ENCODE measurements around the gene PLGRKT.

Gene PLGRKT

GRCh38 chr9:5393497-5393896 is 44.2 kb downstream of the PLGRKT start:
- H3K4me1 ChIP-seq (ENCODE audit: control insufficient read depth, insufficient read depth, low read length): peaks cover 13% of the 10 kb centered on the region
- no peaks in the 10 kb centered on the region for H3K27me3 ChIP-seq (ENCODE audit: control insufficient read depth, insufficient read depth, low read length)
- H3K4me3 ChIP-seq (ENCODE audit: low read length): no peak overlapping the region
- H3K4me2 ChIP-seq (ENCODE audit: low read length): no peak overlapping the region
- no peaks in the 10 kb centered on the region for H3K9me3 ChIP-seq (replicated peaks; ENCODE audit: low read length)
- H3K36me3 ChIP-seq (ENCODE audit: insufficient read depth, low read length): no peaks in the 10 kb centered on the region
- H3K9ac ChIP-seq (ENCODE audit: low read depth, low read length): no peak overlapping the region

GRCh38 chr9:5392285-5392684 is 45.4 kb downstream of the PLGRKT start:
- H3K4me2 ChIP-seq (ENCODE audit: low read length): no peak overlapping the region
- no peak overlapping the region for H3K9ac ChIP-seq (ENCODE audit: low read depth, low read length)
- H3K4me1 ChIP-seq (ENCODE audit: control insufficient read depth, insufficient read depth, low read length): peaks cover 21% of the 10 kb centered on the region
- no peaks in the 10 kb centered on the region for H3K36me3 ChIP-seq (ENCODE audit: insufficient read depth, low read length)
- no peak overlapping the region for H3K4me3 ChIP-seq (ENCODE audit: low read length)
- no peaks in the 10 kb centered on the region for H3K9me3 ChIP-seq (replicated peaks; ENCODE audit: low read length)
- H3K27me3 ChIP-seq (ENCODE audit: control insufficient read depth, insufficient read depth, low read length): no peaks in the 10 kb centered on the region

- no peak overlapping the region for H3K4me3 ChIP-seq (ENCODE audit: low read length)
- no peaks in the 10 kb centered on the region for H3K36me3 ChIP-seq (ENCODE audit: insufficient read depth, low read length)
- H3K9ac ChIP-seq (ENCODE audit: low read depth, low read length): no peak overlapping the region
- peaks cover 21% of the 10 kb centered on the region for H3K4me1 ChIP-seq (ENCODE audit: control insufficient read depth, insufficient read depth, low read length)
- H3K9me3 ChIP-seq (replicated peaks; ENCODE audit: low read length): no peaks in the 10 kb centered on the region
- no peaks in the 10 kb centered on the region for H3K27me3 ChIP-seq (ENCODE audit: control insufficient read depth, insufficient read depth, low read length)
- H3K4me2 ChIP-seq (ENCODE audit: low read length): peak overlapping the region; percentile 23
These were observed 48.5 kb downstream of the PLGRKT start for GRCh38 chr9:5389109-5389732.

GRCh38 chr9:5388026-5388819 is 49.5 kb downstream of the PLGRKT start:
- H3K9ac ChIP-seq (ENCODE audit: low read depth, low read length): no peak overlapping the region
- H3K36me3 ChIP-seq (ENCODE audit: insufficient read depth, low read length): no peaks in the 10 kb centered on the region
- no peak overlapping the region for H3K4me2 ChIP-seq (ENCODE audit: low read length)
- H3K9me3 ChIP-seq (replicated peaks; ENCODE audit: low read length): no peaks in the 10 kb centered on the region
- H3K27me3 ChIP-seq (ENCODE audit: control insufficient read depth, insufficient read depth, low read length): no peaks in the 10 kb centered on the region
- H3K4me3 ChIP-seq (ENCODE audit: low read length): no peak overlapping the region
- H3K4me1 ChIP-seq (ENCODE audit: control insufficient read depth, insufficient read depth, low read length): peaks cover 21% of the 10 kb centered on the region

- H3K27me3 ChIP-seq (ENCODE audit: control insufficient read depth, insufficient read depth, low read length): no peaks in the 10 kb centered on the region
- H3K36me3 ChIP-seq (ENCODE audit: insufficient read depth, low read length): no peaks in the 10 kb centered on the region
- H3K9ac ChIP-seq (ENCODE audit: low read depth, low read length): no peak overlapping the region
- no peaks in the 10 kb centered on the region for H3K9me3 ChIP-seq (replicated peaks; ENCODE audit: low read length)
- no peak overlapping the region for H3K4me3 ChIP-seq (ENCODE audit: low read length)
- no peak overlapping the region for H3K4me2 ChIP-seq (ENCODE audit: low read length)
- H3K4me1 ChIP-seq (ENCODE audit: control insufficient read depth, insufficient read depth, low read length): peaks cover 18% of the 10 kb centered on the region
These were observed 53.3 kb downstream of the PLGRKT start for GRCh38 chr9:5384436-5384835.

- Histone ChIP-seq H3K27me3 (ENCODE audit: control insufficient read depth, insufficient read depth, low read length) (no peaks in the 10 kb centered on the region), H3K36me3 (ENCODE audit: insufficient read depth, low read length) (no peaks in the 10 kb centered on the region), H3K4me1 (ENCODE audit: control insufficient read depth, insufficient read depth, low read length) (no peaks in the 10 kb centered on the region), H3K9ac (ENCODE audit: low read depth, low read length) (no peak overlapping the region), H3K4me3 (ENCODE audit: low read length) (no peak overlapping the region), H3K9me3 (replicated peaks; ENCODE audit: low read length) (no peaks in the 10 kb centered on the region), H3K4me2 (ENCODE audit: low read length) (no peak overlapping the region)
These were observed 55.2 kb downstream of the PLGRKT start for GRCh38 chr9:5382479-5382878.

GRCh38 chr9:5375790-5376477 is 61.8 kb downstream of the PLGRKT start:
- no peaks in the 10 kb centered on the region for H3K36me3 ChIP-seq (ENCODE audit: insufficient read depth, low read length)
- H3K27me3 ChIP-seq (ENCODE audit: control insufficient read depth, insufficient read depth, low read length): no peaks in the 10 kb centered on the region
- no peaks in the 10 kb centered on the region for H3K9me3 ChIP-seq (replicated peaks; ENCODE audit: low read length)
- H3K9ac ChIP-seq (ENCODE audit: low read depth, low read length): no peak overlapping the region
- H3K4me3 ChIP-seq (ENCODE audit: low read length): no peak overlapping the region
- no peak overlapping the region for H3K4me2 ChIP-seq (ENCODE audit: low read length)
- no peaks in the 10 kb centered on the region for H3K4me1 ChIP-seq (ENCODE audit: control insufficient read depth, insufficient read depth, low read length)

GRCh38 chr9:5375091-5375490 is 62.6 kb downstream of the PLGRKT start:
- Histone ChIP-seq H3K27me3 (ENCODE audit: control insufficient read depth, insufficient read depth, low read length) (no peaks in the 10 kb centered on the region), H3K9ac (ENCODE audit: low read depth, low read length) (no peak overlapping the region), H3K9me3 (replicated peaks; ENCODE audit: low read length) (no peaks in the 10 kb centered on the region), H3K4me2 (ENCODE audit: low read length) (no peak overlapping the region), H3K4me1 (ENCODE audit: control insufficient read depth, insufficient read depth, low read length) (no peaks in the 10 kb centered on the region), H3K36me3 (ENCODE audit: insufficient read depth, low read length) (no peaks in the 10 kb centered on the region), H3K4me3 (ENCODE audit: low read length) (no peak overlapping the region)

- Histone ChIP-seq H3K4me2 (ENCODE audit: low read length) (no peak overlapping the region), H3K9me3 (replicated peaks; ENCODE audit: low read length) (no peaks in the 10 kb centered on the region), H3K36me3 (ENCODE audit: insufficient read depth, low read length) (no peaks in the 10 kb centered on the region), H3K27me3 (ENCODE audit: control insufficient read depth, insufficient read depth, low read length) (no peaks in the 10 kb centered on the region), H3K9ac (ENCODE audit: low read depth, low read length) (no peak overlapping the region), H3K4me1 (ENCODE audit: control insufficient read depth, insufficient read depth, low read length) (no peaks in the 10 kb centered on the region), H3K4me3 (ENCODE audit: low read length) (no peak overlapping the region)
These were observed 73.3 kb downstream of the PLGRKT start for GRCh38 chr9:5364294-5365024.

- no peak overlapping the region for H3K4me2 ChIP-seq (ENCODE audit: low read length)
- H3K4me1 ChIP-seq (ENCODE audit: control insufficient read depth, insufficient read depth, low read length): no peaks in the 10 kb centered on the region
- no peaks in the 10 kb centered on the region for H3K27me3 ChIP-seq (ENCODE audit: control insufficient read depth, insufficient read depth, low read length)
- peaks cover 3% of the 10 kb centered on the region for H3K36me3 ChIP-seq (ENCODE audit: insufficient read depth, low read length)
- H3K9ac ChIP-seq (ENCODE audit: low read depth, low read length): no peak overlapping the region
- H3K9me3 ChIP-seq (replicated peaks; ENCODE audit: low read length): no peaks in the 10 kb centered on the region
- no peak overlapping the region for H3K4me3 ChIP-seq (ENCODE audit: low read length)
These were observed 76.3 kb downstream of the PLGRKT start for GRCh38 chr9:5361326-5362010.

GRCh38 chr9:5360341-5360740 is 77.4 kb downstream of the PLGRKT start:
- H3K4me1 ChIP-seq (ENCODE audit: control insufficient read depth, insufficient read depth, low read length): no peaks in the 10 kb centered on the region
- no peaks in the 10 kb centered on the region for H3K9me3 ChIP-seq (replicated peaks; ENCODE audit: low read length)
- no peak overlapping the region for H3K9ac ChIP-seq (ENCODE audit: low read depth, low read length)
- H3K4me3 ChIP-seq (ENCODE audit: low read length): no peak overlapping the region
- no peaks in the 10 kb centered on the region for H3K27me3 ChIP-seq (ENCODE audit: control insufficient read depth, insufficient read depth, low read length)
- no peak overlapping the region for H3K4me2 ChIP-seq (ENCODE audit: low read length)
- H3K36me3 ChIP-seq (ENCODE audit: insufficient read depth, low read length): peaks cover 3% of the 10 kb centered on the region
